IPS-18c (cell line): ENCODE data around the gene MAP4K2.
A peak's percentile ranks its signal among the peaks of the same experiment; 100 is the strongest.

Experiments
- H3K4me3 ChIP-seq: 2 replicates; pipeline ENCODE4 v1.7.0; 2013; ENCODE audit warnings: low read depth, mild to moderate bottlenecking, low read length, moderate library complexity; ENCODE audit not compliant: insufficient read depth
- H3K9me3 ChIP-seq: one replicate; pipeline ENCODE4 v1.6.1; 2013; ENCODE audit warnings: mild to moderate bottlenecking, low read length, moderate library complexity; ENCODE audit not compliant: control insufficient read depth, insufficient read depth

MAP4K2 gene

DNA sequence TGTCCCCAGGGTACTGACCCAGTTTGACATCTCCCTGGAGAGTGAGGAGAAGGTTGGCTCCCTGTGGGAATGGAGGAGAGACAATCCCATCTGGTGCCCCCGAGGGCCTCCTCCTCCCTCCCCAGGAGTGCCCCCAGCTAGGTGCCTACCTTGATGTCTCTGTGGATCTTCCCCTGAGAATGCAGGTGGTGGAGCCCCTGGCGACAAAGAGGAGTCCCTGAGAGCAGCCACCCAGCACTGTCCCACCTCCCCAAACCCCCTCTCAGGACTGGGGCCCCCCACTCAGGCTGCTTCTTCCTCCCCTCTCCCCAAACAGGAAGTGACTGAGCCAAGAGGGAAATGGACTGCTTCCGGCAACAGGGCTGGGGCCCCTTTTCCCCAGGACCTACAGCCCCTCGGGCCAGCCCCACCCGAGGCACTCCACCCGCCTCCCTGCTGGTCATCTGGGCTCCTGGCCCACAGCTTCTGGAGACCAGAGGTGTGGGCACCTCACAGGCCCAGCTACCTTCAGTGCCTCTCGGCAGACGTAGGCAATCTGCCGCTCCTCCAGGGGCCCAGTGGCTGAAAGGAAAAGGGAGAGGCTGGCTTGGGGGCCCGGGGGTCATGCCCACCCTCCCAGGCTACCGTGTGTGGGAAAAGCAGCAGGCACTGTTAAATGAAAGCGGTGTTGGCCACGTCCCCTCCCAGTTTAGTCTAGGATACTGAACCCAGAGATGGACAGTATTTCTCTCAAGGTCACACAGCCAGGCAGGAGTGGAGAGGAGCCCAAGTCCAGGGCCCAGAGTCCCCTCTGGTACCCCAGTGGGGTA lies 1.2 kb downstream of the MAP4K2 start:
- Histone ChIP-seq H3K9me3 (no peaks in the 10 kb centered on the region), H3K4me3 (peak overlapping the region; percentile 52; the same call in 1 of the 2 replicates)

DNA sequence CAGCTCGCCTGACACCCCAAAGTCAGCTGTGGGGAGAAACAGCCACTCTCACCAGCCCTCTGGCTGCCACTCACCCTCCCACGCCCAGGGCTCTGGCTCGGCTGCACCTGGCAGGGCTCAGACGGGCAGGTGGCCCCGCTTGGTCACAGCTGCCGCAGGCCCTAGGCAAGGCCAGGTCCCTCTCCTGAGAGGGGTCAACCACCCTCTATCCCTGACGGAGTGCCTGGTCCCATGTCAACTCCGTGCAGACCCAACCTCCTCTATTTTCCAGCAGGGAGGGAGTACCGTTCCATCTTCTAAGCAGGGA lies 1.9 kb downstream of the MAP4K2 start:
- Histone ChIP-seq H3K9me3 (no peaks in the 10 kb centered on the region), H3K4me3 (no peak overlapping the region)

GRCh38 chr11:64800303-64801157 lies 2.5 kb downstream of the MAP4K2 start:
- Histone ChIP-seq H3K4me3 (no peak overlapping the region), H3K9me3 (no peaks in the 10 kb centered on the region)

DNA sequence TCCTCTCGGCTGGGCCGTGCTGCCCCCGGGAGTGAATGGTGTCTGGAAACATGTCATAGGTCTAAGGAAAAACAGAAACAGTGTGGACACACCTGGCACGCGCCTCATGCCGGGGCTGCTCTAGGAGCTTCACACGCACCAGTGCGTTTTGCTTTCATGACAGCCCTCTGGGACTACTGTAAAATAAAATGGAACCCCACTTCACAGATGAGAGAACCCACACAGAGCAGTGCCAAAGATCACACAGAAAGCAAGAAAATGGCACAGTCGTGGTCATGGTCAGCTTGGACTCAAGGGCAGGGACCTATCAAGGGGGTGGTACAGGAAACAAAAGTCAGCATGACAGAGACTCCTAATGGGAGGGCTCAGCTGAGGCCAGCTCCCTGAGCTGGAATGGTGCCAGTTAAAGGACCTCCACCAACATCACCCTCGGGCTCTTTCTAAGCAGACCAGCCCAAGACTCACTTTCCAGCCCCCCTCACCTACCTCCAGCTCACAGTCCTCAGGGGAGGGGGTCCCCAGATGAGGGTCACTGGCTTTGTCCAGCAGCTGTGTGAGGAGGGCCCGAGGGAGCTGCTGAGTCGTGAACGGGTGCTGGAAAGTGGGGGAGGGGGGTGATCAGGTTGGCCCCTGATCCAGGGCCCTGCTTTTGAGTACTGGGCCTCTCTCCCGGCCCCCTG lies 3.3 kb downstream of the MAP4K2 start:
- peaks cover 2% of the 10 kb centered on the region for H3K9me3 ChIP-seq
- H3K4me3 ChIP-seq: no peak overlapping the region

DNA sequence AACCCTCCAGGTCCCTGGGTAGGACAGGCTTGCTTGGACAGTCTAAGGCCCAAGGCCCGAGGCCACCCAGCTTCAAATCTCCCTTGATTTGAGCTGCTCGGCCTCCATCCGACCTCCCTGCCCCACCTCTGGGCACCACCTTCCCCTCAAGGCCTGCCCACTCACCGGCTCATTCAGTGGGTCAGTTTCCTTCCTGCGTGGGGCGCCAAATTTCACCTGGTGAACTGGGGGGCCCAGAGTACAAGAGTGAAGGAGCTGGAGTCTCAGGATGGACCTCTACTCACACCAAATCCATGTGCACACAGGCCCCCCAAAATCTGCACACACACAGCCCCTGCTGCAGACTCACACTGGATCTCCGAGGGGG lies 3.8 kb downstream of the MAP4K2 start:
- Histone ChIP-seq H3K4me3 (no peak overlapping the region), H3K9me3 (peaks cover 2% of the 10 kb centered on the region)

GRCh38 chr11:64796757-64797541 lies 6.1 kb downstream of the MAP4K2 start:
- Histone ChIP-seq H3K9me3 (peaks cover 2% of the 10 kb centered on the region), H3K4me3 (no peak overlapping the region)

DNA sequence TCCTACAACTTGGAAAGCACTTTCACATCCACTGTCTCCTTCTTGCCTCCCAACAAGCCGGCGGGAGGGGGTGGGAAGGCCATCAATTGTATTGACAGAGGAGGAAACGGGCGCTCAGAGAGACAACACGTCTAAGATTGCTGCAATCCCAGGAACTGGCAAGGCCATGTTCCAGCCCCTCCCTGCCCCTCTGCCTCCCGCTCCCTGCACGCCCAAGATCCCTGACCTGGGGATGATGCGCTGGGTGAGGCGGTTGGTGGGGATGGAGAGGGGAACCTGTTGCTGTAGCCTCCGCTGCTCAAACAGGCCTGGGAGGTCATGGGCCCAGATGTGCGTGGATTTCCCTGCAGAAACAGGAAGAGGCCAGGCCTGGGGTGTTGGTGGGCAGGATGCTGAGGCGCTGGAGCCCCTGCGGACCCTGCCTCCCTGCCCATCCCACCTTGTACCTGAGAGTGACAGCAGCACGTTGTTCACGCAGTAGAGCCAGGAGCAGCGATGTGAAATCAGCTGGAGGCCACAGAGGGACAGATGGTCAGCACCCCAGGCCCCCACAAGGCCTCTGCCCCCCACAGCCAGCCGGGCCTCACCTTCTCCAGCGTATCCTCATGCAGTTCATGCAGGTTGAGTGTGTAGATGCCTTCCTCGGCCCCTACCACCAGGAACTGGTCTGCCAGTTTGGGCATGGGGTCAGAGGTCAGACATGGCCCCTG lies 6.8 kb downstream of the MAP4K2 start:
- Histone ChIP-seq H3K4me3 (no peak overlapping the region), H3K9me3 (peaks cover 2% of the 10 kb centered on the region)

DNA sequence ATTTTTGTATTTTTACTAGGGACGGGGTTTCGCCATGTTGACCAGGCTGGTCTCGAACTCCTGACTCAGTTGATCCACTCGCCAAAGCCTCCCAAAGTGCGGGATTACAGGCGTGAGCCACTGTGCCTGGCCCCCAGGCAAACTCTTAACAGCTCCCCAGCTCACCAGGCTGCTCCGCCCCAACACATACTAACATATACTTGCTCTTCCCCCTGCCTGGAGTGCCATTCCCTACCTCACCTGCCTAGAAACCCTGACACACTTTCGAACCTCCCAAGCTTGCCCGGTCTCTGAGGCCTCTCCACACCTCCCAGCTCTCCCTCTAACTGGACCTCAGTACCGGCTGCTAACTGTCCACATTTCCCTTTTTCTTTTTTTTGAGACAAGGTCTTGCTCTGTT lies 8.5 kb downstream of the MAP4K2 start:
- Histone ChIP-seq H3K9me3 (peaks cover 2% of the 10 kb centered on the region), H3K4me3 (no peak overlapping the region)

DNA sequence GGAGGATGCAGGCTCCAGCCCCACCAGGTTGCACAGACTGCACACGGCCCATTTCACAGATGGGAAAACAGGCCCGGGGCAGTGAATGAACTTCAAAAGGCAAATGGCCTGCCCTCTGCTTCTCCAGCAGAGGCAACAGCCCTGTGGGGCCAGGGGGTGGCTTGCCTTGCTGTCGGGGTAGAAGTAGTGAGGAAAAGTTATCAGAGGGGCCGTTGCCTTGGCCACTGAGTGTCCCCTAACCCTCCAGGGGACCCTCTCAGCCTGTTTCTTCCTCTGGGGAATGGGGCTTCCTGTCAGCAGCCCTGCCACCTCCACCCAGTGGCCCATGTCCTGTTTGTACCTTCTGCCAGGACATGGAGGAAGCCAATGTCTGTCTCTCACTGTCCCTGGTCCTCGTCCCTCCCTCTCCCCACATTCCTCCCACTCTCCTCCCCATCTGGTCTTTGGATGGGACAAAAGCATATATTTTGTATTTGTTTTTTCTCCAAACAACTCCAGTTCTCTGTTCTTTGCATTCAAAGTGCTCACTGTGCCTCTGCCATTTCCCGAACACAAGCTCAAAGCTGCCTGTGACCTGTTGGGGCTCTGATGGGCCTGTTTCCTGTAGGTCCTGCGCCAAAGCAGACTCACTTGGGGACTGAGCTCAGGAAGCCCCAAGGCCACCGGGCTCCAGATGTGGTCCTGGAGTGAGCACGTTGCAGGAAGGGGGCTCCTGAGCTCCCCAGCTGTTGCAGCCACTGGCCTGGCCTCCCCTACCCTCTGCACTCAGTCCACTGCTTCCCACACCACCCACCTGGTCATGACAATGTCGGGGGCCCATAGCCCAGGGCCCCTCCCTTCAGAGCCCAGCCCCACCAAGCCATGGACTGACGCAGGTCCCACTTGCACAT lies 9.5 kb downstream of the MAP4K2 start:
- Histone ChIP-seq H3K4me3 (no peak overlapping the region), H3K9me3 (peaks cover 2% of the 10 kb centered on the region)

GRCh38 chr11:64792482-64792881 lies 10.5 kb downstream of the MAP4K2 start:
- no peak overlapping the region for H3K4me3 ChIP-seq
- peaks cover 2% of the 10 kb centered on the region for H3K9me3 ChIP-seq

GRCh38 chr11:64791781-64792291 lies 11.2 kb downstream of the MAP4K2 start:
- H3K9me3 ChIP-seq: peaks cover 2% of the 10 kb centered on the region
- H3K4me3 ChIP-seq: no peak overlapping the region

DNA sequence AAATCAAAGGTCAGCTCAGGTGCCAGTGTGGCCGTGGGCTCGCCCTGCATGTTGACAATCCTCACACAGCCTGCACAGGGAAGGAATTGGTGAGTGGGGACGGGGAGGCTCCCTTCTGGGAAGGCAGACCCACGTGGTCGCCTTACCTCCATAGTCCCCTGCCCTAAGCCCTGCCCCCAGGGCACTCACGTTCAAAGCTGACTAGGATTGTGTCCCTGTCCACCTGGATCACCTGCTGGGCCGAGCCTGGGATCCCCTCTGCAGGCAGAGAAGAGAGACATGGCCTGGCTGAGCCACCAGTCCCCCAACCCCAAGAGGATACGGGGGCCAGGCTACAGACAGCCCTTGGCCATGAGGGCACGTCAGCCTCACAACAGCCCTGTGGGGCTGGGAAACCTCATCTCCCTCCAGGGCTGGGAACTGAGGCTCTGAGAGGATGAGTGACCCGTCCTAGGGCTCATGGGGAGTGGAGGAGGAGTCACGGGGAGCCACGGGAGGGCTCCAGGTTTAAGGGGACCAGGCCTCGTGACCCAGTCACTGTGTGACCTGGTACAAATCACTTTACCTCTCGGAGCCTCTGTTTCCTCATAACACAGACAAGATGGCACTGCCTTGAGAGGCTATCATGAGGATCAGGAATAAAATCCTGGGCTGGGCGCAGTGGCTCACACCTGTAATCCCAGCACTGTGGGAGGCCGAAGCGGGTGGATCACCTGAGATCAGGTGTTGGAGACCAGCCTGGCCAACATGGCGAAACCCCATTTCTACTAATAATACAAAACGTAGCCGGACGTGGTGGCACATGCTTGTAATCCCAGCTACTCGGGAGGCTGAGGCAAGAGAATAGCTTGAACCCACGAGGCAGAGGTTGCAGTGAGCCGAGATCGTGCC lies 12.6 kb downstream of the MAP4K2 start:
- no peak overlapping the region for H3K4me3 ChIP-seq
- peaks cover 2% of the 10 kb centered on the region for H3K9me3 ChIP-seq

DNA sequence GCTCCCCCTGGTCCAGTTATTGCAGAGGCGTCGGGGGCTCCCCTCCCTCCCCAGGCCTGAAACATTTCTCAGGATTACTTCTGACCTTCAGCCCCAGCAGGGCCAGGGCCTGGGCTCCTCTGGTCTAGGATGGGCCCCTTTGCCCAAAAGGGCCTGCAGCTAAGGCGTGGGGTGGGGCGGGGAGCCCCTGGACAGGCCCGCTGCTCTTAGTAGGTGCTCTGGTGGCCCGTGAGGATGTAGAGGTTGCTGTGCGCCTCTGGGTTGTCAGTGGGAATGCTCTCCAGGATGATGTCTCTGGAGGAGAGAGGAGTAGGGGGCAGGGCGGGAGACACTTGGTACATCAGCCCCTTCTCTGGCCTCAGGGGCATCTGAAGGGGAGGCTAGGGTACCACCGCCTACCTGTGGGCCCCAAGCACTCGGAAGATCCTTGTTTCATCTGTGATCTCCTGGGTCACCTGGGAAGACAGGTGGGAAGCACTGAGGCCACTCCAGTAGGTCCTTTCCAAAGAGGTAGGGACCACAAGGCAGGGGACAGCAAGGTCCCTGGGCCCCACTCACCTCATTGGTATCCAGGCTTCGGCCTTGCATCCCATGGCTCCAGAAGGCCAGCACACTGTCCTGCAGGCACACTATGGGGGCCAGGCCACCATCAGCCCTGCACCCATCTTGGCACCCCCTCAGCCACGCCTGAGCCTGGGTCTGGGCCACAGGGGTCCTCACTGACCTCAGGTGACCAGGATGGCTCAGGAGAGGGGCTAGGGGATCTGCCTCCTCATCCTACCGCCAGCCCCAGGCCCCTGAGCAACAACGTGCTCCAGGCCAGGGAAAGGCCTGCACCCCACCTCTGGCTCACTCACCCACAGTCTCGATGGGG lies 13.4 kb downstream of the MAP4K2 start:
- H3K4me3 ChIP-seq: no peak overlapping the region
- H3K9me3 ChIP-seq: no peaks in the 10 kb centered on the region
